ENCODE data around the gene SAMD14.

DNA sequence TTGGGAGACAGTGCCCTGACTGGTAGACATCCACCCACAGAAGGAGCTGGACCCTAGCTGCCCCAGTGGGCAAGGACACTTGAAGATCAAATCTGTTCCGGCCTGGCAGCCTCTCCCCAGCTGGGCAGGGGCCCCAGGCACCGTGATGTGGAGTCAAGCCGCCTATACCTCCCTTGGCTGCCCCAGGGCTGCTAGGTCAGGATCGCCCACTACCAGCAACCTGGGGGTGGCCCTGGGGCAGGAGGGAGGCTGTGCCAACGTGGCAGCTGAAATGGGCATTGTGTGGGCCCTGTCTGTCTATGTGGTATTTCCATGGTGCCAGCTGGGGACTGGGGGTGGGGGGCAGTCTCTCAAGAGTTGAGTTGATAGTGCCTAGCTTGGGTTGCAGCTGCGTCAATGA lies 33.9 kb downstream of the SAMD14 start:
- TF ChIP-seq, protein P1, sequence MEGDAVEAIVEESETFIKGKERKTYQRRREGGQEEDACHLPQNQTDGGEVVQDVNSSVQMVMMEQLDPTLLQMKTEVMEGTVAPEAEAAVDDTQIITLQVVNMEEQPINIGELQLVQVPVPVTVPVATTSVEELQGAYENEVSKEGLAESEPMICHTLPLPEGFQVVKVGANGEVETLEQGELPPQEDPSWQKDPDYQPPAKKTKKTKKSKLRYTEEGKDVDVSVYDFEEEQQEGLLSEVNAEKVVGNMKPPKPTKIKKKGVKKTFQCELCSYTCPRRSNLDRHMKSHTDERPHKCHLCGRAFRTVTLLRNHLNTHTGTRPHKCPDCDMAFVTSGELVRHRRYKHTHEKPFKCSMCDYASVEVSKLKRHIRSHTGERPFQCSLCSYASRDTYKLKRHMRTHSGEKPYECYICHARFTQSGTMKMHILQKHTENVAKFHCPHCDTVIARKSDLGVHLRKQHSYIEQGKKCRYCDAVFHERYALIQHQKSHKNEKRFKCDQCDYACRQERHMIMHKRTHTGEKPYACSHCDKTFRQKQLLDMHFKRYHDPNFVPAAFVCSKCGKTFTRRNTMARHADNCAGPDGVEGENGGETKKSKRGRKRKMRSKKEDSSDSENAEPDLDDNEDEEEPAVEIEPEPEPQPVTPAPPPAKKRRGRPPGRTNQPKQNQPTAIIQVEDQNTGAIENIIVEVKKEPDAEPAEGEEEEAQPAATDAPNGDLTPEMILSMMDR (IDR thresholded peaks at IDR 0.05; ENCODE audit: borderline replicate concordance, extremely low read depth, low read length, poor library complexity, severe bottlenecking) = no peak
- no peak for TF ChIP-seq EZH2 (IDR thresholded peaks at IDR 0.05; ENCODE audit: borderline replicate concordance, low read depth, low read length, severe bottlenecking)

All from DND-41 (cell line).